Ishikawa (cell line): Measurements from ENCODE around the gene CCDC97.

ENCODE experiments used
- ZBTB7A ChIP-seq: IDR thresholded peaks from 2 replicates; pipeline ENCODE4 v1.6.1; 2012; ENCODE audit warnings: low read depth
- TF ChIP-seq, protein P1 (sequence below): IDR thresholded peaks from 2 replicates; pipeline ENCODE4 v1.6.1; 2012; ENCODE audit warnings: low read depth, mild to moderate bottlenecking

GRCh38 chr19:41335467-41335866, 25.5 kb downstream of the CCDC97 start:
- TF ChIP-seq ZBTB7A: no peak
- TF ChIP-seq, protein P1, sequence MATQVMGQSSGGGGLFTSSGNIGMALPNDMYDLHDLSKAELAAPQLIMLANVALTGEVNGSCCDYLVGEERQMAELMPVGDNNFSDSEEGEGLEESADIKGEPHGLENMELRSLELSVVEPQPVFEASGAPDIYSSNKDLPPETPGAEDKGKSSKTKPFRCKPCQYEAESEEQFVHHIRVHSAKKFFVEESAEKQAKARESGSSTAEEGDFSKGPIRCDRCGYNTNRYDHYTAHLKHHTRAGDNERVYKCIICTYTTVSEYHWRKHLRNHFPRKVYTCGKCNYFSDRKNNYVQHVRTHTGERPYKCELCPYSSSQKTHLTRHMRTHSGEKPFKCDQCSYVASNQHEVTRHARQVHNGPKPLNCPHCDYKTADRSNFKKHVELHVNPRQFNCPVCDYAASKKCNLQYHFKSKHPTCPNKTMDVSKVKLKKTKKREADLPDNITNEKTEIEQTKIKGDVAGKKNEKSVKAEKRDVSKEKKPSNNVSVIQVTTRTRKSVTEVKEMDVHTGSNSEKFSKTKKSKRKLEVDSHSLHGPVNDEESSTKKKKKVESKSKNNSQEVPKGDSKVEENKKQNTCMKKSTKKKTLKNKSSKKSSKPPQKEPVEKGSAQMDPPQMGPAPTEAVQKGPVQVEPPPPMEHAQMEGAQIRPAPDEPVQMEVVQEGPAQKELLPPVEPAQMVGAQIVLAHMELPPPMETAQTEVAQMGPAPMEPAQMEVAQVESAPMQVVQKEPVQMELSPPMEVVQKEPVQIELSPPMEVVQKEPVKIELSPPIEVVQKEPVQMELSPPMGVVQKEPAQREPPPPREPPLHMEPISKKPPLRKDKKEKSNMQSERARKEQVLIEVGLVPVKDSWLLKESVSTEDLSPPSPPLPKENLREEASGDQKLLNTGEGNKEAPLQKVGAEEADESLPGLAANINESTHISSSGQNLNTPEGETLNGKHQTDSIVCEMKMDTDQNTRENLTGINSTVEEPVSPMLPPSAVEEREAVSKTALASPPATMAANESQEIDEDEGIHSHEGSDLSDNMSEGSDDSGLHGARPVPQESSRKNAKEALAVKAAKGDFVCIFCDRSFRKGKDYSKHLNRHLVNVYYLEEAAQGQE: no peak
